Esophagus squamous epithelium (tissue), 4 donors: ENCODE results near the gene PLPP4.

Experiments used
- CTCF ChIP-seq, 6 experiments: fragments of 450-650 bp in 4 of 6; fragments of 200-600 bp in 2 of 6; sonication (generic) in 2 of 6; IDR thresholded peaks; one replicate each; pipeline ENCODE4 v1.5.1; 2016 to 2019; ENCODE audit warnings: antibody characterized with exemption in 6 of 6, mild to moderate bottlenecking in 4 of 6, moderate library complexity in 4 of 6
- POLR2A ChIP-seq, 4 donors: fragments of 450-650 bp; IDR thresholded peaks; one replicate each; pipeline ENCODE4 v1.6.1; 2017; ENCODE audit warnings: antibody characterized with exemption in 4 of 4, mild to moderate bottlenecking in 4 of 4, moderate library complexity in 3 of 4

DNA sequence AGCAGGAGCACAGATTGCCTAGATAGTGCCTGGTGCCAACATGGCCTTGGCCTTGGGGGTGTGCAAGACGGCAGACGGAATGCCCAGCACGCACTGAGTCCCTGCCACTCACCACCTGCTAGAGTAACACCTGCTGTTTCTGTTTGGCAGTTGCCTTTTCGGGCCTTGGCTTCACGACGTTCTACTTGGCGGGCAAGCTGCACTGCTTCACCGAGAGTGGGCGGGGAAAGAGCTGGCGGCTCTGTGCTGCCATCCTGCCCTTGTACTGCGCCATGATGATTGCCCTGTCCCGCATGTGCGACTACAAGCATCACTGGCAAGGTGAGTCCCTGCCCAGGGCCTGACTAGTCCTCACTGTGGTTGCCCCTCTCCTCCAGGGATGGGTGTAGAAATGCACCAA, 118.0 kb downstream of the PLPP4 start:
- TF ChIP-seq POLR2A (IDR thresholded peaks at IDR 0.05) (no peak), CTCF (IDR thresholded peaks at IDR 0.05) (no peak)
